Kidney (tissue), 14 donors: ENCODE measurements around the gene NFAM1. TPM values are rescaled to one million over a fixed set of nuclear protein-coding genes. Genes with fewer than 3 reads are reported as not detected.
A peak's percentile ranks its signal among the peaks of the same experiment; 100 is the strongest.

Experiments used
- DNase-seq, 5 donors: peaks; one replicate each; pipeline ENCODE4 v3.0.0-alpha.2; 2013 to 2020
- FAIRE-seq: peaks from 2 replicates; lab custom pipeline; 2012; peaks lifted over from hg19 to GRCh38; lab: Jason Lieb, UNC
- H3K27ac ChIP-seq, 2 donors: one replicate each; pipeline ENCODE4 v1.7.0; 2013; ENCODE audit warnings: low read depth in 2 of 2, low read length in 2 of 2, inconsistent platforms in 1 of 2
- H3K27me3 ChIP-seq: one replicate; pipeline ENCODE4 v1.7.1; 2013; ENCODE audit warnings: low read length, inconsistent platforms; ENCODE audit not compliant: control insufficient read depth, insufficient read depth
- H3K36me3 ChIP-seq, 3 donors: one replicate each; pipeline versions ENCODE4 v1.7.0 to v1.7.1; 2013; ENCODE audit warnings: low read length in 3 of 3, control low read depth in 1 of 3, inconsistent platforms in 1 of 3; ENCODE audit not compliant: insufficient read depth in 3 of 3, control insufficient read depth in 2 of 3
- H3K4me1 ChIP-seq, 3 donors: one replicate each; pipeline versions ENCODE4 v1.7.0 to v1.7.1; 2013; ENCODE audit warnings: low read length in 3 of 3, inconsistent platforms in 1 of 3, low read depth in 1 of 3; ENCODE audit not compliant: control insufficient read depth in 2 of 3, insufficient read depth in 2 of 3
- H3K4me3 ChIP-seq, 3 donors: one replicate each; pipeline versions ENCODE4 v1.7.0 to v1.8.1; 2013; ENCODE audit warnings: low read length in 3 of 3, control low read depth in 1 of 3, inconsistent platforms in 1 of 3
- H3K9ac ChIP-seq, 3 donors: one replicate each; pipeline versions ENCODE4 v1.7.0 to v1.7.1; 2013; ENCODE audit warnings: low read length in 3 of 3, control low read depth in 1 of 3, inconsistent platforms in 1 of 3
- H3K9me3 ChIP-seq, 3 donors: one replicate each; pipeline versions ENCODE4 v1.7.0 to v1.7.1; 2013; ENCODE audit warnings: low read length in 3 of 3, control low read depth in 1 of 3, inconsistent platforms in 1 of 3; ENCODE audit not compliant: control insufficient read depth in 2 of 3, insufficient read depth in 1 of 3
- intact Hi-C: fragments of 100-400 bp; cut with DNase I; formaldehyde crosslinking; loops from one replicate; pipeline ENCODE4 v1.11.1; 2022
- polyA plus RNA-seq: library from polyadenylated mRNA; stranded (reverse); fragments of 350-450 nt; fragmentation: Illumina TruSeq; extraction: RNeasy Lipid Tissue Mini Kit (QIAGEN cat#74804); gene quantifications from one replicate; pipeline ENCODE4 v1.2.3, GENCODE V29; 2014; ENCODE audit warnings: low read depth, low replicate concordance; ENCODE audit not compliant: insufficient read depth
- total RNA-seq: library from RNA; stranded (reverse); fragmentation: NEBNext Ultra II Directional; extraction: Animal tissue kit (Norgen Biotek cat#: 25700); gene quantifications from one replicate; pipeline ENCODE4 v1.2.1, GENCODE V29; 2021
- TF ChIP-seq, protein P1 (sequence below): IDR thresholded peaks from 3 replicates; pipeline ENCODE4 v1.5.1; 2012; ENCODE audit warnings: mild to moderate bottlenecking, moderate library complexity, borderline replicate concordance; ENCODE audit not compliant: insufficient read depth; ENCODE audit errors: extremely low read depth
- donor health status: control.
- donor health status: control.
- donor health status: control.
- donor health status: control.
- donor health status: control.
- donor health status: DM: yes; HTN: yes; CAD: no.
- donor health status: Normal renal cell carcinoma (clear cell type).

The NFAM1 gene
- total and polyA plus RNA-seq, 2 donors from 2014 or later, result 0.60 to 7.9 TPM

DNA sequence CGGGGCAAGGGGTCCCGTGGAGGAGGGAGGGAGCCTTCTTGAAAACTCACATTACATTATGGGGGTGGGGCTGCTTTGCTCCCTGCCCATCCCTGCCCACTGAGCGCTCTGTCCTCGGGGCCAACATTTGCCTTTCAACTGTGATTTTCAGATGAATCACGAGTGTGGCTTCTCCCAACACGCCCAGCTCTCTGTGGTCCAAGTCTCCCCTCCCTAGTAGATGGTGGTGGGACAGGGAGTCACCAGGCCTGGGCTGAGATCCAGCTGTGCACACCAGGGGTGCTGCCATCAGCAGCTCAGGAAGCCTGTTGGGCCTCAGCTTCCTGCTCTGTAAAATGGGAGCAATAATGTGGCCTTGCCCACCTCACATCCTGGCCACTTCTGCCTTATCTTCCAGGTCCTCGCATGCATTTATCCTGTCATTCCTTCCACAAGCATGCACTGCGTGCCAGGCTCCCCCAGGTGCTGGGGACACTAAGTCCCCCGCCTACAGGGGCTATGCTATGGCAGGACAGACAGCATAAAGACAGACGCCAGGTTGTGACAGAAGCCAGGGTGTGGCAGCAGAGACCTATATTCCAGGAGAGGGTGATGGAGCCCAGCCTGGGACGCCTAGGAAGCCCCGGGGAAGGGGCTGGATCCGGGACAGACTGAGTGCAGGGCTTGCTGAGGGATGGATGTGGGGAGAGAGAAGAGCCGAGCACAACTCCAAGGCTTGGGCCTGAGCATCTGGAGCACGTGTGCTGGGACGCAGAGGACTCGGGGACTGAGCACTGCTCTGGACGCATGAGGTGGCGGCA lies 30.5 kb downstream of the NFAM1 start:
- intact Hi-C loops, result no loop called here
- Histone ChIP-seq H3K9me3 (no peaks in the 10 kb centered on the region), H3K4me3 (no peak overlapping the region), H3K36me3 (no peaks in the 10 kb centered on the region), H3K4me1 (peaks cover 0 to 7% (median 0%) of the 10 kb centered on the region in 3 donors), H3K27me3 (no peaks in the 10 kb centered on the region), H3K27ac (no peak overlapping the region), H3K9ac (no peak overlapping the region)
- TF ChIP-seq, protein P1, sequence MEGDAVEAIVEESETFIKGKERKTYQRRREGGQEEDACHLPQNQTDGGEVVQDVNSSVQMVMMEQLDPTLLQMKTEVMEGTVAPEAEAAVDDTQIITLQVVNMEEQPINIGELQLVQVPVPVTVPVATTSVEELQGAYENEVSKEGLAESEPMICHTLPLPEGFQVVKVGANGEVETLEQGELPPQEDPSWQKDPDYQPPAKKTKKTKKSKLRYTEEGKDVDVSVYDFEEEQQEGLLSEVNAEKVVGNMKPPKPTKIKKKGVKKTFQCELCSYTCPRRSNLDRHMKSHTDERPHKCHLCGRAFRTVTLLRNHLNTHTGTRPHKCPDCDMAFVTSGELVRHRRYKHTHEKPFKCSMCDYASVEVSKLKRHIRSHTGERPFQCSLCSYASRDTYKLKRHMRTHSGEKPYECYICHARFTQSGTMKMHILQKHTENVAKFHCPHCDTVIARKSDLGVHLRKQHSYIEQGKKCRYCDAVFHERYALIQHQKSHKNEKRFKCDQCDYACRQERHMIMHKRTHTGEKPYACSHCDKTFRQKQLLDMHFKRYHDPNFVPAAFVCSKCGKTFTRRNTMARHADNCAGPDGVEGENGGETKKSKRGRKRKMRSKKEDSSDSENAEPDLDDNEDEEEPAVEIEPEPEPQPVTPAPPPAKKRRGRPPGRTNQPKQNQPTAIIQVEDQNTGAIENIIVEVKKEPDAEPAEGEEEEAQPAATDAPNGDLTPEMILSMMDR, result no peak
- DNase-seq, result no peak
- no peak for FAIRE-seq

DNA sequence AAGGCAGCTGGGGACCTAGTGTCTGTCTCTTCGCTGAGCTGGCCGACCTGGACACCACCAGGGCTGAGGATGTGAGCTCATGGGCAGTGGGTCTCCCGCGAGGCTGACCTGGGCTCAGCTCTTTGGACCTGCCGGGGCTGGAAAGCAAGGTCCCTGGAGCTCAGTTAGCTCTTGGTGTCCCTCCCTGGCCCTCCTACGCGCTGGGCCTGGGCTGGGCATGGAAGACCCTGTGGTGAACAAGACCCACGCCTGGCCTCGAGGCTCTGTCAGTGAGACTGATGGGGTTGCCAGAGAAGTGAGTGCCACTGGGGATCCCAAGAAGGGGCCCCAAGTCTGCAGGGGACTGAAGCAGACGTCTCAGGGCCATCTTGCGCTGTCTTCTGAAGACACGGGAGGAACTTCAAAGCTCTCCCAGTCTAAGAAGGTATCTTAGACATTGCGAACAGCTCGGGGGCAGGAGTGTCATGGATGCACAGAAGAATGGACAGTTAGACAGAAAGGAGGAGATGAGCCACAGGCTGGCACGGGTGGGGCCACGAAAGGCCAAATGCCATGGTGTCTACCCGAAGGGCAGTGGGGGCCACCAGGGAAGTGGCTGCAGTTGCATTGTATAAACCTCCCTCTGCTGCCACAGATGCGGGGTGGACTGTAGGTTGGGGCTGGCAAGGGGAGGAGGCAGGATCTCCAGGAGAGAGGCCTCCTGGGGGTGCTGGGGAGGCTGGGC lies 31.2 kb downstream of the NFAM1 start:
- H3K36me3 ChIP-seq, result no peaks in the 10 kb centered on the region
- no peaks in the 10 kb centered on the region for H3K9me3 ChIP-seq
- H3K27ac ChIP-seq, result no peak overlapping the region
- H3K4me3 ChIP-seq, result no peak overlapping the region
- FAIRE-seq (no peak), DNase-seq (no peak)
- H3K4me1 ChIP-seq, result peaks cover 0 to 7% (median 0%) of the 10 kb centered on the region in 3 donors
- H3K27me3 ChIP-seq, result no peaks in the 10 kb centered on the region
- no peak overlapping the region for H3K9ac ChIP-seq
- intact Hi-C loops, result no loop called here
- TF ChIP-seq, protein P1, result no peak

DNA sequence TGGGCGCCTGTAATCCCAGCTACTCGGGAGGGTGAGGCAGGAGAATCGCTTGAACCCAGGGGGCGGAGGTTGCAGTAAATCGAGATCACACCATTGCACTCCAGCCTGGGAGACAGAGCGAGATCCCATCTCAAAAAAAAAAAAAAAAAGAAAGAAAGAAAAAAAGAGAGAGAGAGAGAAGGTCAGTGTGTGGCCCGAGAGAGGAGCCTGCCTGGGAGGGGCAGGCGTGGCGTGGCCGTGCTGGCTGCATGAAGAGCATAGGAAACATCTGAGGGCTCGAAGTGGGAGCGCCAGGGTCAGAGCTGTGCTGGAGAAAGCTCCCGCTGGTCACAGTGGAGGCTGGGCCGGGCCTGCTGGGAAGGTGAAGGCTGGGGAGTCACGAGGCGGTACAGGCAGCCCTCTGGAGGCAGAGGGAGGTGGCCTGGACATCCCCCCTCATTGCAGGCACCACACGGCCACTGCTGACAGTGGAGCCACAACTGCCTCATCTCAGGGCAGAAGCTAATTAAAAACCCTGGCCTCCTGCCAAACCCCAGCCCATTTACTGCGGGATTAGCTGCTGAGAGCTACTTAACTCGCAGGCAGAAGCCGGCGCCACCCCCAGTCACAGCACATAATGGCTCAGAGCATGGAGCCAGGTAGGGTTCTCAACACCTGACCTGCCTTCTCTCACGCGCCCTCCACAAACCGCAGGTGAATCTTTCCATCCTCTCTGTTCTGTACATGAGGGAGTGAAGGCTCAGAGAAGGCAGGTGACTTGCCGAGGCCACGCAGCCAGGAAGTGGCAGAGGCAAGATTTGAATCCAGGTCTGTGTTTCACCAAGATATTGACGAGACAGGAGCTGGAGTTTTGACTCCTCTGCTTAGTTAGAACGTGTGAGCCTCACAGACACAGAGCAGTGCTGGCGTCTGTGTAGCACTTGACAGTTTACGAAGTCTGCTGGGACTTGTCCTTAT lies 32.6 kb downstream of the NFAM1 start:
- Histone ChIP-seq H3K27me3 (no peaks in the 10 kb centered on the region), H3K27ac (no peak overlapping the region), H3K4me1 (peaks cover 0 to 7% (median 0%) of the 10 kb centered on the region in 3 donors), H3K36me3 (no peaks in the 10 kb centered on the region), H3K4me3 (no peak overlapping the region), H3K9me3 (no peaks in the 10 kb centered on the region), H3K9ac (no peak overlapping the region)
- peak; percentile 70 to 90 (median 83) for DNase-seq
- TF ChIP-seq, protein P1, result no peak
- intact Hi-C loops, result no loop called here
- no peak for FAIRE-seq
